PFSK-1 (cell line): ENCODE data around the gene SLC26A11.

Source experiments
- POLR2AphosphoS5 ChIP-seq: IDR thresholded peaks from 2 replicates; pipeline ENCODE4 v1.6.1; 2012; ENCODE audit warnings: low read depth, mild to moderate bottlenecking, control low read depth, low read length, moderate library complexity
- REST ChIP-seq, 2 experiments: IDR thresholded peaks; 2 replicates each; pipeline versions ENCODE4 v1.6.1 to v1.8.0; 2011 to 2012; ENCODE audit warnings: low read depth in 2 of 2, low read length in 2 of 2, control low read depth in 1 of 2, inconsistent platforms in 1 of 2, mild to moderate bottlenecking in 1 of 2, moderate library complexity in 1 of 2; ENCODE audit not compliant: insufficient read depth in 1 of 2
- SIN3A ChIP-seq: IDR thresholded peaks from 2 replicates; pipeline ENCODE4 v1.6.1; 2012; ENCODE audit warnings: mild to moderate bottlenecking, low read length, moderate library complexity, borderline replicate concordance; ENCODE audit not compliant: insufficient read depth
- TAF1 ChIP-seq: IDR thresholded peaks from 2 replicates; pipeline ENCODE4 v1.6.1; 2012; ENCODE audit warnings: low read length, control low read depth, borderline replicate concordance; ENCODE audit not compliant: insufficient read depth

GRCh38 chr17:80263253-80264204, 43.3 kb downstream of the SLC26A11 start:
- peak; percentile 28; the same call in 1 of the 2 replicates for TF ChIP-seq SIN3A
- peak in 1 of 2 experiments; percentile 9; a peak in 1 of 4 replicates for TF ChIP-seq REST (IDR thresholded peaks at IDR 0.05; ENCODE audit: insufficient read depth in 1 of 2, low read depth in 2 of 2, low read length in 2 of 2)
- peak; percentile 98 for TF ChIP-seq POLR2AphosphoS5
- TF ChIP-seq TAF1, result peak; percentile 96; the same call in 1 of the 2 replicates
